IPS-18c (cell line): ENCODE results near the gene ZCCHC24.

Source experiments
- H3K4me3 ChIP-seq: 2 replicates; pipeline ENCODE4 v1.7.0; 2013; ENCODE audit warnings: low read depth, mild to moderate bottlenecking, low read length, moderate library complexity; ENCODE audit not compliant: insufficient read depth
- H3K9me3 ChIP-seq: one replicate; pipeline ENCODE4 v1.6.1; 2013; ENCODE audit warnings: mild to moderate bottlenecking, low read length, moderate library complexity; ENCODE audit not compliant: control insufficient read depth, insufficient read depth

The ZCCHC24 gene

GRCh38 chr10:79409726-79410085 lies 35.7 kb downstream of the ZCCHC24 start:
- Histone ChIP-seq H3K4me3 (no peak overlapping the region), H3K9me3 (no peaks in the 10 kb centered on the region)

- Histone ChIP-seq H3K9me3 (no peaks in the 10 kb centered on the region), H3K4me3 (no peak overlapping the region)
These were observed 36.2 kb downstream of the ZCCHC24 start for GRCh38 chr10:79409038-79409725.

- no peak overlapping the region for H3K4me3 ChIP-seq
- H3K9me3 ChIP-seq: no peaks in the 10 kb centered on the region
These were observed 37.3 kb downstream of the ZCCHC24 start for GRCh38 chr10:79407811-79408795.

GRCh38 chr10:79407423-79407796 lies 38.0 kb downstream of the ZCCHC24 start:
- no peaks in the 10 kb centered on the region for H3K9me3 ChIP-seq
- no peak overlapping the region for H3K4me3 ChIP-seq

- no peak overlapping the region for H3K4me3 ChIP-seq
- no peaks in the 10 kb centered on the region for H3K9me3 ChIP-seq
These were observed 38.6 kb downstream of the ZCCHC24 start for GRCh38 chr10:79406683-79407422.

GRCh38 chr10:79405995-79406515 lies 39.4 kb downstream of the ZCCHC24 start:
- no peaks in the 10 kb centered on the region for H3K9me3 ChIP-seq
- no peak overlapping the region for H3K4me3 ChIP-seq

GRCh38 chr10:79405221-79405994 lies 40.0 kb downstream of the ZCCHC24 start:
- Histone ChIP-seq H3K9me3 (no peaks in the 10 kb centered on the region), H3K4me3 (no peak overlapping the region)

GRCh38 chr10:79404690-79405131 lies 40.7 kb downstream of the ZCCHC24 start:
- Histone ChIP-seq H3K4me3 (no peak overlapping the region), H3K9me3 (no peaks in the 10 kb centered on the region)

- peak overlapping the region; percentile 12; the same call in 1 of the 2 replicates for H3K4me3 ChIP-seq
- H3K9me3 ChIP-seq: no peaks in the 10 kb centered on the region
These were observed 41.2 kb downstream of the ZCCHC24 start for GRCh38 chr10:79404231-79404609.

GRCh38 chr10:79403441-79404230 lies 41.8 kb downstream of the ZCCHC24 start:
- H3K4me3 ChIP-seq: peak overlapping the region; percentile 12; the same call in 1 of the 2 replicates

GRCh38 chr10:79402951-79403350 lies 42.5 kb downstream of the ZCCHC24 start:
- Histone ChIP-seq H3K9me3 (no peaks in the 10 kb centered on the region), H3K4me3 (no peak overlapping the region)

More at GRCh38 chr10:79403441-79404230, 41.8 kb downstream of the ZCCHC24 start:
- H3K9me3 ChIP-seq: no peaks in the 10 kb centered on the region

- Histone ChIP-seq H3K4me3 (no peak overlapping the region), H3K9me3 (no peaks in the 10 kb centered on the region)
These were observed 42.8 kb downstream of the ZCCHC24 start for GRCh38 chr10:79402625-79402946.

- no peaks in the 10 kb centered on the region for H3K9me3 ChIP-seq
- no peak overlapping the region for H3K4me3 ChIP-seq
These were observed 44.2 kb downstream of the ZCCHC24 start for GRCh38 chr10:79401015-79401921.

GRCh38 chr10:79400146-79401004 lies 45.0 kb downstream of the ZCCHC24 start:
- Histone ChIP-seq H3K9me3 (no peaks in the 10 kb centered on the region), H3K4me3 (no peak overlapping the region)
